Measurements from ENCODE around the gene IFI27L1. TPM values are rescaled to one million over a fixed set of nuclear protein-coding genes. Genes with fewer than 3 reads are reported as not detected.

Gene IFI27L1
- total and polyA plus RNA-seq, 4 donors: 13.7 to 21.8 (median 18.8) TPM

DNA sequence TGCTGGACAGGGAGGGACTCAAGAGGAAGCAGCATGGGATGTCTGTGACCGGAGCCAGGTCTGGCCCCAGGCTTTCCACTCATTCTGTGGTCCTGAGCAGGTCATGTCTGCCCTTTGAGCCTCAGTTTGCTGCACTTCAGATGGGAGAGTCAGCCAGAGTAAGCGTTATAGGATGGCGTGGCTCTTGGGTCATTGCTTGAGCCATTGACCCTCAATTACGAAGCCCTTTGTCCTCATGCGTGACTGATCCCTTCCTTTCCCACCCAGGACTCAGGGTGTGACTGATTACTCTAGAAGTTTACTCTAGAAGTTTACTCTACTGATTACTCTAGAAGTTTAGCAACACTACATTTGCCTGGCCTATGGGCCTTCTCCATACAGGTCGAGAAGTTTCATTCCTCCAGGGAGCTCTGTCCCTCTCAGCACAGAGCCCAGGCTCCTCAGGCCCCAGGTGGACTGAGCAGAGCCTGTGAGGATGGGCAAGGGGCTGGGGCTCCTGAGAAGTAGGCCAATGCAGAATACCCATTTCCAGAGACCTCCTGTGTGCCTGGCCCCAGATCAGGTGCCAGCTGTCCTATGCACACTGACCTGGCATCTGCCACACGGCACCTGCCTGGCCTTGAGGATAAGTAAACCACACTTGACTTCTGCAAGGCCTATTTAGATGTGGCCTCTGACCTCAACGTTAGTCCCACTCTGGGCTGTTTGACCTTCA is 21.8 kb downstream of the IFI27L1 start:
- Histone ChIP-seq H3K27ac (ENCODE audit: low read depth in 1 of 2, low read length in 2 of 2) (no peak overlapping the region), H3K4me1 (ENCODE audit: control insufficient read depth in 1 of 2, insufficient read depth in 2 of 2, low read length in 2 of 2) (no peaks in the 10 kb centered on the region), H3K9me3 (ENCODE audit: control insufficient read depth, low read length) (no peaks in the 10 kb centered on the region), H3K4me3 (ENCODE audit: low read length in 2 of 2) (no peak overlapping the region), H3K27me3 (ENCODE audit: control insufficient read depth in 1 of 2, insufficient read depth in 2 of 2, low read length in 1 of 2) (no peaks in the 10 kb centered on the region), H3K36me3 (ENCODE audit: control insufficient read depth in 1 of 2, insufficient read depth in 2 of 2, low read length in 1 of 2) (no peaks in the 10 kb centered on the region)
- 88 to 89% methylated on average over 8 of the region's 8 CpGs for WGBS, 2 donors
- ATAC-seq (ENCODE audit: low FRiP score) (peak; percentile 31), DNase-seq (no peak)
- intact Hi-C loops (cut with DNase I): no loop called here

DNA sequence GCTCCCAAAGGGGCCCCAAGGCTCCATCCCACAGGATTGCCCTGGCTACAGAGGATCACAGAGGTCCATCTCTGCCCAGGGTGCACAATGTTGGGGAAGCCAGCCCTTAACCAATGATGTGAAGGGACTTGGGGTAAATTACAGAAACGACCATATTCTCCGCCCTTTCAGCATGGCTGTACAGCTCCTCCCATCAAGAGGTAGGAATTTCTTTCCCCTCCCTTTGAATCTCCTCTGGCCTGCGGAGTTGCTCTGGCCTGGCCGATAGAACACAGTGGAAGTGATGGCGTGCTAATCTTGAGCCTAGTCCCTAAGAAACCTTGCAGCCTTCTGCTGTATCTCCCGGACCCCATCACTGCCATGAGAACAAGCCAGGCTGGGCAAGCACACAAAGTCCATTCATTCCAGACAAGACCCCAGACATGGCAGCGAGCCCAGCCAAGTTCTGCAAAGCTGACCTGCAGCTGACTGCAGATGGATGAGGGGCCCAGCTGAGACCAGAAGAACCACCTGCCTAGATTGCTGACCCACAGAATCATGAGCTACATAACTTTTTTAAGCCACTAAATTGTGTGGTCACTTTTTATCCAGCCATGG is 22.5 kb downstream of the IFI27L1 start:
- Histone ChIP-seq H3K4me1 (ENCODE audit: control insufficient read depth in 1 of 2, insufficient read depth in 2 of 2, low read length in 2 of 2) (no peaks in the 10 kb centered on the region), H3K4me3 (ENCODE audit: low read length in 2 of 2) (no peak overlapping the region), H3K9me3 (ENCODE audit: control insufficient read depth, low read length) (no peaks in the 10 kb centered on the region), H3K36me3 (ENCODE audit: control insufficient read depth in 1 of 2, insufficient read depth in 2 of 2, low read length in 1 of 2) (no peaks in the 10 kb centered on the region), H3K27me3 (ENCODE audit: control insufficient read depth in 1 of 2, insufficient read depth in 2 of 2, low read length in 1 of 2) (no peaks in the 10 kb centered on the region), H3K27ac (ENCODE audit: low read depth in 1 of 2, low read length in 2 of 2) (no peak overlapping the region)
- DNase-seq: no peak
- intact Hi-C loops (cut with DNase I): no loop called here
- 38 to 42% methylated on average over 7 of the region's 7 CpGs for WGBS, 2 donors
- ATAC-seq (ENCODE audit: low FRiP score): no peak

DNA sequence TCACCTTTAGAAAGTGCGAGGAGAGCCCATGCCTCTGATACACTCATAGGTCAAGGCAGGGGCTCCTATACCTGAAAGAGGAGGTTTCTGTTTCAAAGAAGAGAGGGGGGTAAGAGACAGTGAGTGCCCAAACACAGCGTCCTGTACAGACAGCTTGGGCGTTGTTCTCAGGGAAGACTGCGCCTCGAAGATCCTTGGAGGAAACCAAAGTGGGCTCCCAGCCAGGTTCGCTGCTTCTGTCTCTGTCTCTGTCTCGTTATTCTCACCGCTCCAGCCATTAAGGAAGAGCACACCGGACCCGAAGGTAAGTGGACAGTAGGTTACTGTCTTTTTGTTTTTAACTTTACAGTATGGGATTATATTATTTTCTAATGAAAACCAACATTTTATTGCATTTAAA is 23.6 kb downstream of the IFI27L1 start:
- DNase-seq (no peak), ATAC-seq (ENCODE audit: low FRiP score) (no peak)
- Histone ChIP-seq H3K4me1 (ENCODE audit: control insufficient read depth in 1 of 2, insufficient read depth in 2 of 2, low read length in 2 of 2) (no peaks in the 10 kb centered on the region), H3K4me3 (ENCODE audit: low read length in 2 of 2) (no peak overlapping the region), H3K36me3 (ENCODE audit: control insufficient read depth in 1 of 2, insufficient read depth in 2 of 2, low read length in 1 of 2) (no peaks in the 10 kb centered on the region), H3K27me3 (ENCODE audit: control insufficient read depth in 1 of 2, insufficient read depth in 2 of 2, low read length in 1 of 2) (no peaks in the 10 kb centered on the region), H3K27ac (ENCODE audit: low read depth in 1 of 2, low read length in 2 of 2) (no peak overlapping the region), H3K9me3 (ENCODE audit: control insufficient read depth, low read length) (no peaks in the 10 kb centered on the region)
- intact Hi-C loops (cut with DNase I): no loop called here
- WGBS, 2 donors: 90 to 95% methylated on average over 10 of the region's 10 CpGs

DNA sequence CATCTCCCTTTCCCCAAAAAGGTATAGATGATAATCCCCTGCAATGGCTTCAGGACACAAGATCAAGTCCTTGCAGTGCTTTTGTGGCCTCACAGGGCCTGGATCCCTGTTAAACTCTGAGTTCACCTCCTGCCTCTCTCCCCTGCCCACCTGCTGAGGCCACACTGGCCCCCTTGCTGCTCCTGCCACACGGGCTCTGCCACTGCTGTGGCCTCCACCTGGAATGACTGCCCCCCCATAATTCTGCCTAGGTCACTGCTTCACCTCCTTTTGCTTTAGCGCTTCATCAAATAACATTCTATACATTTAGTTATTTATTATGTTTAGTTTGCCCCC is 28.8 kb downstream of the IFI27L1 start:
- Histone ChIP-seq H3K27ac (ENCODE audit: low read depth in 1 of 2, low read length in 2 of 2) (no peak overlapping the region), H3K9me3 (ENCODE audit: control insufficient read depth, low read length) (no peaks in the 10 kb centered on the region), H3K36me3 (ENCODE audit: control insufficient read depth in 1 of 2, insufficient read depth in 2 of 2, low read length in 1 of 2) (no peaks in the 10 kb centered on the region), H3K4me3 (ENCODE audit: low read length in 2 of 2) (no peak overlapping the region), H3K4me1 (ENCODE audit: control insufficient read depth in 1 of 2, insufficient read depth in 2 of 2, low read length in 2 of 2) (no peaks in the 10 kb centered on the region), H3K27me3 (ENCODE audit: control insufficient read depth in 1 of 2, insufficient read depth in 2 of 2, low read length in 1 of 2) (no peaks in the 10 kb centered on the region)
- WGBS, 2 donors: 95 to 98% methylated on average over 2 of the region's 2 CpGs
- no peak for DNase-seq
- intact Hi-C loops (cut with DNase I): no loop called here
- no peak for ATAC-seq (ENCODE audit: low FRiP score)

DNA sequence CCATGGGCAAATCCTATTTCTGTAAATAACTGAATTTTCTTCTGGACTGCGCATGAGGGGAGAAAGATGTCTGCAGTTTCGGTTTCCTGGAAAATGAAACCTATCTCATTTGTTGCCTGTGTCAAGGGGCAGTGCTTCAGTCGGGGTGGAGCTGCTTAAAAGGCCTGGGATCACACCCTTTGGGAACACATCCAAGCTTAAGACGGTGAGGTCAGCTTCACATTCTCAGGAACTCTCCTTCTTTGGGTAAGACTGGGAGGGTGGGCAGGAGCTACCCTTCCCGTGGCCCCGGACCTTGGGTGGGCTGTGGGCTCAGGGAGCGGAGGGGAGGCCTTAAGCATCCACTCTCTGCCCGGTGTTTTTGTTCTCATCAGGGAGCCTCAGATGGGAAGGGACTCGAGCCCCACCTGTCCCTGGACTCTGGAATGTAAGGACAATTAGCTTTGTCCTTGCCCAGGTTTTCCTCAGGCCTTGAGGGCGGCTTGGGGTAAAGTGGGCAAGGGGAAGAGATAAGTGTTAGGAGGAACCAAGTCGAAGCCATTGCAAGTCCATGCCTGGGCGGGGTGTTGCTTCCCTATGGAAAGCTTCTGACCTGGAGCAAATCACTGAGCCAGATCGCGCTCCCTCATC is 29.6 kb downstream of the IFI27L1 start, which contains the start of gene IFI27:
IFI27 (plus strand) TSS at position 185 of the 630 bp plus-strand sequence.
- peak; percentile 75 for ATAC-seq (ENCODE audit: low FRiP score)
- WGBS, 2 donors: 77 to 79% methylated on average over 14 of the region's 14 CpGs
- no peak for DNase-seq
- H3K4me3 ChIP-seq (ENCODE audit: low read length in 2 of 2): no peak within 1 kb of the TSS
- intact Hi-C loops (cut with DNase I): no loop called here
- H3K36me3 ChIP-seq (ENCODE audit: control insufficient read depth in 1 of 2, insufficient read depth in 2 of 2, low read length in 1 of 2): no peaks in the 10 kb centered on the region
- no peaks in the 10 kb centered on the region for H3K27me3 ChIP-seq (ENCODE audit: control insufficient read depth in 1 of 2, insufficient read depth in 2 of 2, low read length in 1 of 2)
- H3K4me1 ChIP-seq (ENCODE audit: control insufficient read depth in 1 of 2, insufficient read depth in 2 of 2, low read length in 2 of 2): no peaks in the 10 kb centered on the region
- H3K9me3 ChIP-seq (ENCODE audit: control insufficient read depth, low read length): no peaks in the 10 kb centered on the region
- H3K27ac ChIP-seq (ENCODE audit: low read depth in 1 of 2, low read length in 2 of 2): no peak within 1 kb of the TSS

DNA sequence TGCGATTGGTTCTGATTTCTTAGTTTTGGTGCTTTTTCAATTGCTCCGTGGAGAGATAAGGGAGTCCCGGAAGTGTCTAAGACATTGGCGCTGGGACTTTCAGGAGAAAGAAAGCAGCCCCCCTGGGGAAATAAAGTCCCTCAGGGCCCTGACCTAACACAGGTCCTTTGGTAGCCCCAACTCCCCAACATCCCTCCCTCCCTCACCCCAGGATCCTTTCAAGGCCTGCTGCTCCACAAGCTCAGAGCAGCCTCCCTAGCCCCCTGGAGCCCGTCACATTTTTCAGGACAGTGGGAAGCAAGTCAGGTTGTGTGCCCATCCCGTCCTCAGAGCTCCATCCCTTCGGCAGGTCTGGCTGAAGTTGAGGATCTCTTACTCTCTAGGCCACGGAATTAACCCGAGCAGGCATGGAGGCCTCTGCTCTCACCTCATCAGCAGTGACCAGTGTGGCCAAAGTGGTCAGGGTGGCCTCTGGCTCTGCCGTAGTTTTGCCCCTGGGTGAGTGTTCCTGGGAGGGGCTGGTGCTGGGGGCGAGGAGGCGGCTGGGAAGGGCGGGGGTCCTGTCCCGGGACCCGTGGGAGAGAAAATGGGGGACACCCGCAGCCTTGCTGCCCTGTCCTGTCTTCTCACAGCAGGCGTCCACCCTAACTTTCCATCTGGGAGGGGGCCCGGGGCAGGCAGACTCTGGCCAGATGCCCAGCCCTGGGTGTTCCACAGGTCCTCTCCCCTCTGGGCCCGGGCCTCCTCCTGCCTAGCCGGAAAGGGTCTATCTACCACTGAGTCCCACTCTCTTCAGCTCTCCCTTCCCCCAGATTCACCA is 30.4 kb downstream of the IFI27L1 start:
- no peak for DNase-seq
- H3K9me3 ChIP-seq (ENCODE audit: control insufficient read depth, low read length): no peaks in the 10 kb centered on the region
- no peak overlapping the region for H3K27ac ChIP-seq (ENCODE audit: low read depth in 1 of 2, low read length in 2 of 2)
- no peaks in the 10 kb centered on the region for H3K4me1 ChIP-seq (ENCODE audit: control insufficient read depth in 1 of 2, insufficient read depth in 2 of 2, low read length in 2 of 2)
- 89 to 91% methylated on average over 18 to 20 of the region's 20 CpGs for WGBS, 2 donors
- no peak for ATAC-seq (ENCODE audit: low FRiP score)
- no peak overlapping the region for H3K4me3 ChIP-seq (ENCODE audit: low read length in 2 of 2)
- H3K36me3 ChIP-seq (ENCODE audit: control insufficient read depth in 1 of 2, insufficient read depth in 2 of 2, low read length in 1 of 2): no peaks in the 10 kb centered on the region
- intact Hi-C loops (cut with DNase I): no loop called here
- H3K27me3 ChIP-seq (ENCODE audit: control insufficient read depth in 1 of 2, insufficient read depth in 2 of 2, low read length in 1 of 2): no peaks in the 10 kb centered on the region

DNA sequence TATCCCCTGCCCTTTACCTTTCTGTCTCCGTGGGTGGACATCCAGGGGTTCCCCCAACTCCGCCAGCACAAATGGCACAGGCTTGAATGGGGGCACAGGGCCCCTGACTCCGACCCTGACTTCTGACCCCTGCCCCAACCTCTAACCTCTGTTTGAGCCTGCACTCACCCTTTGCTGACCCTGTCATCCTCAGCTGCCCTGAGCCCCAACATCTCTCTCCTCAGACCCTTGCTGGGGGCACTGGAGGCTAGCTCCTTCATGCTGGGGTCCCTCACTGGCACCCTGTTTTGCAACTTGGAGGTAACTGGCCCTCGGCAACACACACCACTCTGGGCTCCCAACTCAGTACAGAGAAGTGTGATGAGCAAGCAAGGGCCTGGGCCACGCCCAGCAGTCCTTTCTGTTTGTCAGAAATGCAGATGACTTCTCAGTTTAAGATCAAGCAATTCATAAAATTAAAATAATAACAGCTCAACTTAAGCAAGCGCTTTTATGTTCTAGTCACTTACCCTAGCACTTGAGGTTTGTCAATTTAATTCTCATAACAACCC is 31.5 kb downstream of the IFI27L1 start:
- intact Hi-C loops (cut with DNase I): no loop called here
- H3K27me3 ChIP-seq (ENCODE audit: control insufficient read depth in 1 of 2, insufficient read depth in 2 of 2, low read length in 1 of 2): no peaks in the 10 kb centered on the region
- H3K4me3 ChIP-seq (ENCODE audit: low read length in 2 of 2): no peak overlapping the region
- ATAC-seq (ENCODE audit: low FRiP score): no peak
- WGBS, 2 donors: 87 to 90% methylated on average over 6 of the region's 6 CpGs
- no peak for DNase-seq
- no peak overlapping the region for H3K27ac ChIP-seq (ENCODE audit: low read depth in 1 of 2, low read length in 2 of 2)
- H3K36me3 ChIP-seq (ENCODE audit: control insufficient read depth in 1 of 2, insufficient read depth in 2 of 2, low read length in 1 of 2): no peaks in the 10 kb centered on the region
- no peaks in the 10 kb centered on the region for H3K9me3 ChIP-seq (ENCODE audit: control insufficient read depth, low read length)
- H3K4me1 ChIP-seq (ENCODE audit: control insufficient read depth in 1 of 2, insufficient read depth in 2 of 2, low read length in 2 of 2): no peaks in the 10 kb centered on the region

DNA sequence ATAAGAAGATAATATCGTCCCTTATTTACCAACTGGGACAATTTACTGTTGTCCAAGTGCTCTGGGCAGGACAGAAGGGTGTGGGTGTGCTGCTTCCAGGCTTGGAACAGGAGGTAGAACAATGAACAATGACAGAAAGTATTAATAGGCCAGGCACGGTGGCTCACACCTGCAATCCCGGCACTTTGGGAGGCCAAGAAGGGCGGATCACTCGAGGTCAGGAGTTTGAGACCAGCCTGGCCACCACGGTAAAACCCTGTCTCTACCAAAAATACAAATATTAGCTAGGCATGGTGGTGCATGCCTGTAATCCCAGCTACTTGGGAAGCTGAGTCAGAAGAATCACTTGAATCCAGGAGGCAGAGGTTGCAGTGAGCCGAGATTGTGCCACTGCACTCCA is 32.0 kb downstream of the IFI27L1 start:
- WGBS, 2 donors: 92 to 95% methylated on average over 7 of the region's 7 CpGs
- H3K27me3 ChIP-seq (ENCODE audit: control insufficient read depth in 1 of 2, insufficient read depth in 2 of 2, low read length in 1 of 2): no peaks in the 10 kb centered on the region
- DNase-seq (no peak), ATAC-seq (ENCODE audit: low FRiP score) (no peak)
- no peak overlapping the region for H3K4me3 ChIP-seq (ENCODE audit: low read length in 2 of 2)
- no peaks in the 10 kb centered on the region for H3K4me1 ChIP-seq (ENCODE audit: control insufficient read depth in 1 of 2, insufficient read depth in 2 of 2, low read length in 2 of 2)
- H3K36me3 ChIP-seq (ENCODE audit: control insufficient read depth in 1 of 2, insufficient read depth in 2 of 2, low read length in 1 of 2): no peaks in the 10 kb centered on the region
- H3K27ac ChIP-seq (ENCODE audit: low read depth in 1 of 2, low read length in 2 of 2): no peak overlapping the region
- H3K9me3 ChIP-seq (ENCODE audit: control insufficient read depth, low read length): no peaks in the 10 kb centered on the region
- intact Hi-C loops (cut with DNase I): no loop called here
